GM19372 (cell line): ENCODE data around the gene HLA-C.
"Not testable (repeated sequence)": the region's sequence is repeated elsewhere in the genome, so short reads cannot be mapped to it uniquely, and the experiment has no call there.

Experiments
- ATAC-seq: cut with Tn5 transposase; IDR thresholded peaks from one replicate; pipeline ENCODE4 v1.9.1; 2021; ENCODE audit warnings: mild to moderate bottlenecking, low read depth, moderate library complexity; ENCODE audit not compliant: unreplicated experiment

HLA-C gene

DNA sequence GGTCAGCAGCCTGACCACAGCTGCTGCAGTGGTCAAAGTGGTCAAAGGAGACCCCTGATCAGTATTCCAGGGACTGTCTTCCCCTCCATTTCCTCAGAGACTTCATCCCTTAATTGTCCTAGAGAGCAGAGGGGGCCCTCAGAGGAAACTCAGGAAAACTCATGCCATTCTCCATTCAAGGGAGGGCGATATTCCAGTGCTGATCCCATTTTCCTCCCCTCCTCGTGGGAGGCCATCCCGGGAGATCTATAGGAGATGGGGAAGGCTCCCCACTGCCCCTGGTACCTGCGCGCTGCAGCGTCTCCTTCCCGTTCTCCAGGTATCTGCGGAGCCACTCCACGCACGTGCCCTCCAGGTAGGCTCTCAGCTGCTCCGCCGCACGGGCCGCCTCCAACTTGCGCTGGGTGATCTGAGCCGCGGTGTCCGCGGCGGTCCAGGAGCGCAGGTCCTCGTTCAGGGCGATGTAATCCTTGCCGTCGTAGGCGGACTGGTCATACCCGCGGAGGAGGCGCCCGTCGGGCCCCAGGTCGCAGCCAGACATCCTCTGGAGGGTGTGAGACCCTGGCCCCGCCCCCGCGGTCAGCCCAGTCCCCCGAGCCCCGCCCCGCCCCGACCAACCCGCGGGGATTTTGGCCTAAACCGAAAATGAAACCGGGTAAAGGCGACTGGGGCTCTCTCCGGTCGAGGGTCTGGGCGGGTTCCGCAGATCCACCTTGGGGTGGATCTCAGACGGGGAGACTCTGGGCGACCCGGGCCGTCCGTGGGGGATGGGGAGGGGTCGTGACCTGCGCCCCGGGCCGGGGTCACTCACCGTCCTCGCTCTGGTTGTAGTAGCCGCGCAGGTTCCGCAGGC lies 878 bp downstream of the HLA-C start:
- ATAC-seq: peak; percentile 20

DNA sequence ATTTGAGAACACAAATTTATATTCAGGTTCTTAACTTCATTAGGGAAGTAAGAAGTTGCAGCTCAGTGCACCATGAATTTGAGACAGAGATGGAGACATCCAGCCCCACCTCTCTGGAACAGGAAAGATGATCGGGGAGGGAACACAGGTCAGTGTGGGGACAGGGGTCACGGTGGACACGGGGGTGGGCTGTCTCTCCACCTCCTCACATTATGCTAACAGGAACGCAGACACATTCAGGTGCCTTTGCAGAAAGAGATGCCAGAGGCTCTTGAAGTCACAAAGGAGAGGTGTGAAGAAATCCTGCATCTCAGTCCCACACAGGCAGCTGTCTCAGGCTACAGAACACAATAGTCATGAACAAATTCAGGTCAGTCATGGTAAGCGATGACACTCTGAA lies 3.1 kb downstream of the HLA-C start:
- no peak for ATAC-seq

DNA sequence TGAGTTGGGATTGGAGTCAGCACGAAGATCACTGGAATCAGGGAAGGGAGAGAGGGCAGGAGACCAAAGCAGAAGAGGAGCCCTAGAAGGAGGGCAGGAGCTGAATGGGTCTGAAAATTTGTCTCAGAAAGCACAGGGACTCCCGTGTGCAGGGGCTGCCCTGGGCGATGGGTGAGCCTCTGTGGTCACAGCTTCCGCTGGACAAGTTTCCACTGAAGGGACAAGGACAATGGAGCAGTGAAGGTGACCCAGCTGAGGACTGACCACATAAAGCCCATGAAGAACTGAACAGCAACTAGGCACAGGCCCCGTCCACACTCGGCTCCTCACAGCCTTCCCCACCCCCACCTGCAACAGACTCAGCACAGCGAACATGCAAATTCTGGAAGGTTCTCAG lies 3.5 kb downstream of the HLA-C start:
- ATAC-seq: no peak

DNA sequence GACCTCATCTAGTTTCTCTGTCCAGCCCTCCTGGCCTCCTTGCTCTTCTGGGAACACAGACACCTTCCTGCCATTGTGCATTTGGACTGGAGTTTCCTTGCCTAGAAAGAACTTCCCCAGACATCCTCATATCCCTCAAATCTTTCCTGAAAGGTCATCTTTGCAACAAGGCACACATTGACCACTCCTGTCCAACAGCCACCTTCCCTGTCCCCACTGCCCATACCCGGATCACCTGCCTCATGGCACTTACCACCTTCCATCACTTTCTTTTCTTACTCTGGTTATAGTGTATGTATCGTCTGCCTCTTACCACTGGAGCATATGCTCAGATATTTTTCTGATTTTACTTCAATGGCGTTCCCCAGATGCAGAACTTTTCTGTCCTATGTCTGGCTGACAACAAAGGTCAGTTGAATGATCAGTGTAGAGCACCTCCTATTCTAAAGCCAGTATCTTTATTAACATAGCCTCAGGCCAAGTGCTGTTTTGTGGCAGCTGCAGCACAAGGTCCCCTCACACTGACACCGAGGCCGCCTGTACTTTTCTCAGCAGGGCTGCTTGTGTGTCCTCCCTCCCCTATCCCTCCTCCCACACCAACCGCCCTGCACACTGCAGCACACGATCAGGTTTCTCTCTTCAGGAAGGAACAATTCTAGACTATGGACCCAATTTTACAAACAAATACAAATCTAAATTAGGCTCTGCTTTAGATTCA lies 4.1 kb downstream of the HLA-C start:
- ATAC-seq: no peak

DNA sequence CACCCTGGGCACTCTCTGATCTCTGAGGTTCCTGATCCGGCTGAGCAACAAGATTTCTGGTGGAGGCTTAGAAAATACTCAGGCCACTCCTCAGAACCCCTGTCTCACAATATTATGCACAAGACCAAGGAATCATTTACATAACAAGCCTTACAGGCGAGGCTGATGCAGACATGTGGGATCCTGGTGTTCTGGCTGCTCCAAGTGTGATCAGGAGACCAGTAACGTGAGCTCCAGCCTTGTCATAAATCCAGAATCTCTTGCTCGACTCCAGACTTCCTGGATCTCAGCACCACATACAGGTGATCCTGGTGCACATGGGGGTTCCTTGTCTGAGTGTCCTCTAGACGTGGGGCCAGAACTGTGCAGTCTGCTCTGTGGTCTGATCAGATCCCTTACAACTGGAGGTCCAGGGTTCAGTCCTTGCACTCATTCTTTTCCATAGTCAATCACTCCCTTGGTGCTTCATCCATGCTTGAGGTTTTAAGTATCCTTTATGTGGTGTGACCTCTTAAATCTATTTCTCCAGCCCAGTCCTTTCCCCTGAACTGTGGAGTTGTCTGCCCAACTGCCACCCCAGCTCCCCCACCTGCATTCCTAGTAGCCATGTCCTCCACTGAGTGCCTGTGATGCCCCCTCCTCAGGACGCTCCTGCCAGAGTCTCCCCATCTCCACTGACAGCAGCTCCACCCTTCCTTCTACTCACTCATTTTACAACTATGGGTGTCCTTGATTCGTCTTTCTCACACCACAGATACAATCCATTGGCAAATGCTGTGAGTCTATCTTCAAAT lies 5.1 kb downstream of the HLA-C start:
- ATAC-seq: no peak

DNA sequence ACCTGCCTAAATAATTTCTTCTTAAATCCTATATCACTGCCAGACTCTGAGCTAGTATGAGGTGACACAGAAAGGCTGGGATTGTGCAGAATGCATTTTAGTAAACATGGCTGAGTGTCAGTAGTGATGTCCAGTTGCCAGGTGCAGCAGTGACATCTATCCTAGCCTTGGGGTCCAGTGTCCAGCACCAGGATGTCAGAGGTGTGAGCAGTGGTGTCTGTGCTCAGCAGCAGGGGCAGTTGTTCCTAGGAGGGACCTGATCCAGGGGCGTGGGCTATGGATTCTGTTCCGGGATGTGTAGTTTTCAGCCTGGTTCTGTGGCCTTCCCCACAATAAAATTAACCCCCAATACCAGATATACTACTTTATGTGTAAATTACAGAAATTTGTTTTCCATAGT lies 6.0 kb downstream of the HLA-C start:
- ATAC-seq: no peak

DNA sequence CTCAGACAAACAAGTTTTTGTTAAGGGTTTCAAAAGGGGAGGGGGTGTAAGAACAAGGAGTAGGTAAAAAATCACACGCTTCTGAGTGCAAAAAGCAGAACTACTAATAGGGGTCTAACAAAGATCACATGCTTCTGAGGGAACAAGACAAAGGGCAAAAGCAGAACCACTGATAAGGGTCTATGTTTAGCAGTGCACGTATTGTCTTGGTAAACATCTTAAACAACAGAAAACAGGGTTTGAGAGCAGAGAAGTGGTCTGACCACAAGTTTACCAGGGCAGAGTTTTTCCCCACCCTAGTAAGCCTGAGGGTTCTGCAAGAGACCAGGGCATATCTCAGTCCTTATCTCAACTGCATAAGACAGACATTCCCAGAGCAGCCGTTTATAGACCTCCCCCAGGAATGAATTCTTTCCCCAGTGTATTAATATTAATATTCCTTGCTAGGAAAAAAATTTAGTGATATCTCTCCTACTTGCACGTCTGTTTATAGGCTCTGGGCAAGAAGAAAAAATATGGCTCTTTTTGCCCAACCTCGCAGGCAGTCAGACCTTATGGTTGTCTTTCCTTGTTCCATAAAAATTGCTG lies 8.5 kb downstream of the HLA-C start:
- ATAC-seq: not testable (repeated sequence)

DNA sequence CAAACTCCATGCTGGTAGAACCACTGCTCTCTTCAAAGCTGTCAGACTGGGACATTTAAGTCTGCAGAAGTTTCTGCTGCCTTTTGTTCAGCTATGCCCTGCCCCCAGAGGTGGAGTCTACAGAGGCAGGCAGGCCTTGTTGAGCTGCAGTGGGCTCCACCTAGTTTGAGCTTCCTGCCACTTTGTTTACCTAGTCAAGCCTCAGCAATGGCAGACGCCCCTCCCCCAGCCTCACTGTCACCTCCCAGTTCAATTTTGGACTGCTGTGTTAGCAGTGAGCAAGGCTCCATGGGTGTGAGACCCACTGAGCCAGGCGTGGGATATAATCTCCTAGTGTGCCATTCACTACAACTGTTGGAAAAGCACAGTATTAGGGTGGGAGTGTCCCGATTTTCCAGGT lies 11.9 kb downstream of the HLA-C start:
- ATAC-seq: not testable (repeated sequence)

DNA sequence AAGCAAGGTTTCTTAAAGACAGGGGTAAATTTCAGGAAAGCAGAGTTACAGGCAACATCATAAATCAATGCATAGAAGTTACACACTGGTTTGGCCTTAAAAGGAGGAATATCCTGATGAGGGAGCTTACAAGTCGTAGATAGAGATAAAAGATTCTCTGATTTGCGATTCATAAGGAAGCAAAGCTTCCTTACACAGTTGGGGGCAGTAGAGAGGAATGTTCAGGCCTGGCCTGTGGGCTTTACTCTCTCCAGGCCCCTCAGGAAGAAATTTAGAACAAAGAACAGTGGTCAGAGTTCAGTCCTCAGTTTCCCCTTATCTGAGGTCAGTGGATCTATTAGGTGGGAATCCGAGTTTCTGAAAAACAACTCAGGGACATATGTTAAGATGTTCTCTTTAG lies 19.3 kb downstream of the HLA-C start:
- no peak for ATAC-seq

DNA sequence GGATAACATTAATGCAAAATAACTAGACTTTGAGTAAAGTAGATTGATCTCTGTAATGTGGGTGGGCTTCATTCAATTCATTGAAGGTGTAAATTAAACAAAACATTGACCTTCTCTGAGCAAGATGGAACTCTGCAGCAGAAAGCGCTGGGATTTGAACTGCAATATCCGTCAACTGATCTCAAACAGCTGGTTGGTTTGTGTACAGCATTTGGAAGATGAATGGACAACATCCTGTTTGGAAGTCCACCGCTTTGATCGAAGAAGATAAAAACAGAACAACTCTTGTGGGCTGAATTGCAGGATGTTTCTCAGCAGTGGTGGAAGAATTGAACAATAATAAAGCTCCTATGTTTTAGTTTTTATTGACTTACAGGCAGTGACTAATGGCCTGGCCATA lies 20.6 kb downstream of the HLA-C start:
- ATAC-seq: no peak

DNA sequence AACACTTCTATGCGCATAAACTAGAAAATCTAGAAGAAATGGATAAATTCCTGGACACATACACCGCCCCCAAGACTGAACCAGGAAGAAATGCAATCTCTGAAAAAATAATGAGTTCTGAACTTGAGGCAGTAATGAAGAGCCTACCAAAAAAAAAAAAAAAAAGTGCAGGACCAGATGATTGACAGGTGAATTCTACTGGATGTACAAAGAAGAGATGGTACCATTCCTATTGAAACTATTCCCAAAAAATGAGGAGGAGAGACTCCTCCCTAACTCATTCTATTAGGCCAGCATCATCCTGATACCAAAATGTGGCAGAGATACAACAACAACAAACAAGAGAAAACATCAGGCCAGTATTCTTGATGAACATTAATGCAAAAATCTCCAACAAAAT lies 22.7 kb downstream of the HLA-C start:
- no peak for ATAC-seq

DNA sequence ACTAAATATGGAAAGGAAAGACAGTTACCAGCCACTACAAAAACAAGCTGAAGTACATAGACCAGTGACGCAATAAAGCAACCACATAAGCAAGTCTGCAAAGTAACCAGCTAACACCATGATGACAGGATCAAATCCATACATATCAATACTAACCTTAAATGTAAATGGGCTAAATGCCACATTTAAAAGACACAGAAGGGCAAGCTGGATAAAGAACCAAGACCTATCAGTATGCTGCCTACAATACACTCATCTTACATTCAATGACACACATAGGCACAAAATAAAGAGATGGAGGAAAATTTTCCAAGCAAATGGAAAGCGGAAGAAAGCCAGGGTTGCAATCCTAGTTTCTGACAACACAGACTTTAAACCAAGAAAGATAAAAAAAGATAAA lies 24.1 kb downstream of the HLA-C start:
- ATAC-seq: no peak

DNA sequence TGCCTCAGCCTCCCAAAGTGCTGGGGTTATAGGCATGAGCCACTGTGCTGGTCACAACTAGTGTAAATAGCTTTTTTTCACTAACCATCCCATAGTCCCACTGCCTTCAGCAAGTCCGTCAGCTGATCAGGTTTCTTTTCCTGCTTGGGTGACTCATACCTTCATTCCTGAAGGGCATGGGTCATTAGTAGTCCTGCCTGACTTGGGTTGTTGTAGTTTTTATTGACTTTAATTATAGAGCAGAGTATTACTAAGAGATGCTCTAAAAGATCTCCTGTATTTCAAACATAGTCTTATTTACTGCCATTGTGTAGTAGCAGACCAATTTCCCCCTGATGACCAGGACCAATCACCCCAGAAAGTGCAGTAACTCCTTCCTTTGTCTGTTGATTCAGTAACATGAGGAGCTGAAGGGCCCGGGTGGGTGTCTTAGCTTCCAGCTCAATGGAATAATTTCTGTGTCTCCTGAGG lies 25.8 kb downstream of the HLA-C start:
- ATAC-seq: no peak

DNA sequence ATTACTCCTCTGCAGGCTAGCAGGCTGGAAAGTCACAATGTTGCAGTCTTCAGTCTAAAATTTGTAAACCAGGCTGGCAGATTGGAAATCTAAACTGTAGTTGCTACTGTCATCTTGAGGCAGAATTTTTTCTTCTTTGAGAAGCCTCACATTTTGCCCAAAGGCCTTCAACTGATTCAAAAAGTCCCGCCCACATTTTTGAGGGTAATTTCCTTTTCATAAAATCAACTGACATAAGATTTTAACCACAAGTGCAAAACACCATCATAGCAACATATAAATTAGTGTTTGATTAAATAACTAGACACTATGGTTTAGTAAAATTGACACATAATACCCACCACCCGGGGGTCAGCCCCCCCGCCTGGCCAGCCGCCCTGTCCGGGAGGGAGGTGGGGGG lies 28.4 kb downstream of the HLA-C start:
- no peak for ATAC-seq

DNA sequence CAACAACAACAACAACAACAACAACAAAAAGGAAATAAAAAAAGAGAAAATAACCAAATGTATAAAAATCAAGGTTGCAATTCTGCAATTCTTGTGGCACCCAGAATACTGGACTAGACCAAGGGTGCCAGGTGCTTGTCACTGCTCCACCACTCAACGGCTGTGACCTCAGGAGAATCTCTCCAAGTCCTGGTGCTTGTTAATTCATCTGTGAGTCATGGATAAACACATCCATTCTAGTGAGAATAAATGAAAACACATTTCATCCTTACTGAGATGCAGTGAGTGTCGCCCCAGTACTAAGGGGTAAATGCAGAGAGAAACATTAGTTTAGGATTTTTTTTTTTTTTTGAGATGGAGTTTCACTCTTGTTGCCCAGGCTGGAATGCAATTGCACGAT lies 32.0 kb downstream of the HLA-C start:
- no peak for ATAC-seq

DNA sequence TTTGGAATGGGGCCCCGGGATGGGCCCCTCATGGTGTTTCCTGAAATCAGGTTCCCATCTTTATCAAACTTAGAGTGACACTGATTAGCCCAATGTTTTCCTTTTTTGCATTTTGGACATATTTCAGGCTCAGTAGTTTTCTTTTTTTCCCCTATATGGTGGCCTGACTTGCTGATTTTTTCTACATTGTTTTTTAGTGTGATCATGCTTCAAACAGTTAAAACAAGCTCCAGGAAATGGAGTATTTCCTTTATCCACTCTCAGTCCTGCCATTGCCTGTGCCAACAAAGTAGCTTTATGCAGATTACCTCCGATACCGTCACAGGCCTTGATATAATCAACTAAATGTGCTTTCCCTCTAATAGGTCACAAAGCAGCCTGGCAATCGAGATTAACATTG lies 37.8 kb downstream of the HLA-C start:
- not testable (repeated sequence) for ATAC-seq

DNA sequence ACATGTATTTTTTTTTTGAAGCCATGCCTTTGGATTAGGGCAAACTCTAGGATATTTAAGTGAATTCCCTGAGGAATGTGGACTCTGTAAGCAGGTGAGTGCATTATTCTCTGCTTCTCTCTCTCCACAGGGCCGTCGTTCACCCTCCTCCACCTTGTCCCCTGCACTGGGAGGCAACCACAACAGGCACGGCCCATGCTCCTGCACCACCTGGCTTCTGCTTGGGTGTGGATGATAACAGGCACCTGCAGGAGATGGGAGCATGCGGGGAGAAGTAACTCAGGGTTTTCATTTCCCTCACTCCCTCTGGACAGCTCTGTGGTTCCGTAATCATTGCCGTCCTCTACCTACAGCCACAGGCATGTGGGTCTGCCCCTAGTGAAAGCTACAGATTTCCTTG lies 43.4 kb downstream of the HLA-C start:
- no peak for ATAC-seq

DNA sequence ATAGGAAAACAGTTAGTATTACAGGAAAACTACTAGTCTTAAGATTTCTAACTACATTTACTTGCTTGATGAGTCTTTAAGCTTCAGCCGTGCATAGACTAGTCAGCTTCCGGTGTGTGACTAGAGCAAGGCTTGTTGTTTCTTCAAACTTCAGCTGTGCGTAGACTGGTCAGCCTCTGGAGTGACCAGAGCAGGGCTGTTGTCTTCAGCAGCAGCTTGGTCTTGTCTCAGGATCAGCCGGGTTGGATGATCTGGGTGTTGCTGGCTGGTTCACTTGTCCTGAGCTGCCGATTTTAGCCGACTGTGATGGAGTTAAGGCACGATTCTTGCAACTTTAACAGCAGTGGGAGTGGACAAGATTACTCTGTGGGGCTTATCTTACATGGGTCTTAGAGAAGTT lies 44.7 kb downstream of the HLA-C start:
- no peak for ATAC-seq

DNA sequence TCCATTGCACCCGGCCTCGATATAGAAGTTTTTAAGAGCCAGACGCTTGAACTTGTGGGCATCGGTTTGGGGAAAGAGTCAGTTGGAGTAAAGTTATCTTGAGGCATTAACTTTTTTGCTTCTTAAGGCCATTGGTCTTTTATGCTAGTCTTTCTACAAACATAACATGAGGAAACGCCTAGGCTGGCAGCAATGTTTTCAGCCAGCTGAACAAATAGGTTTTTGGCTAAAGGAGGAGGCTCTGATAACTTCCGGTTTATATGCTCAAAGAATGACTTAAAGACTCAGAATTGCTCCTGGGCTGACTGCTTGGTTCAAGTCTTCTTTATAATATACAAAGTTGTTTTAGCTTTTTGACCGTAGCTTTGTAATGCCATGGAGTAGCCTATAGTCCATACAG lies 46.2 kb downstream of the HLA-C start:
- no peak for ATAC-seq

DNA sequence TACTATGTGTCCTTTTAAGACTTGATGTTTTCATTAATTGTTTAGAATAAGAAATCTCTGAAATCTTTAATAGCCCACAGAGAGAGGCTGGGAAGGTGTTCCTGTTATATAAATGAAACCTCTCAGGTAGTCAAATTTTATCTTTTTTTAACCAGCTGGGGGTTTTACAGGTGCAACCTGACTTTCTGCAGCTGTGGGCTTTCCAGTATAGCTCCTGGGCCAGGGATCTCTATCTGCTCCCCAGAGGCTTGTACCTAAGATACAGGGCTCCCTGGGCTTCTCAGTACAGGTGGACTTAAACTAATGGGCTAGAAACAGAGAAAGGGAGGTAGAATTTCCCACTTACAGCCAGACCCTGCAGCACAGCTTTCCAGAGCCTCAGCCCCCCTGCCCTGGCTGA lies 49.4 kb downstream of the HLA-C start:
- no peak for ATAC-seq
